Midbrain (tissue), 1 donor: ENCODE measurements around the gene ANGPTL3.
"Not testable (repeated sequence)": the region's sequence is repeated elsewhere in the genome, so short reads cannot be mapped to it uniquely, and the experiment has no call there.

Experiments used
- DNase-seq: peaks from one replicate; lab custom pipeline; 2025; lab: John Stamatoyannopoulos, UW

Gene ANGPTL3

GRCh38 chr1:62597281-62597680 is at the start of gene ANGPTL3:
Gene ANGPTL3, plus strand, starts transcription at chr1:62597520. Its CDS starts 47 bp downstream, at chr1:62597567.
- DNase-seq: no peak

- DNase-seq: no peak
Measured at GRCh38 chr1:62561306-62561705, 36.0 kb upstream of the ANGPTL3 start.

GRCh38 chr1:62567182-62567581 is 30.1 kb upstream of the ANGPTL3 start:
- DNase-seq: not testable (repeated sequence)

GRCh38 chr1:62567926-62568325 is 29.4 kb upstream of the ANGPTL3 start:
- not testable (repeated sequence) for DNase-seq

GRCh38 chr1:62571517-62571916 is 25.8 kb upstream of the ANGPTL3 start:
- not testable (repeated sequence) for DNase-seq

- DNase-seq: no peak
Measured at GRCh38 chr1:62572476-62572875, 24.8 kb upstream of the ANGPTL3 start.

- DNase-seq: no peak
Measured at GRCh38 chr1:62573675-62574074, 23.6 kb upstream of the ANGPTL3 start.

GRCh38 chr1:62585469-62586155 is 11.7 kb upstream of the ANGPTL3 start:
- DNase-seq: no peak

- DNase-seq: no peak
Measured at GRCh38 chr1:62588000-62588399, 9.3 kb upstream of the ANGPTL3 start.

- no peak for DNase-seq
Measured at GRCh38 chr1:62589321-62589720, 8.0 kb upstream of the ANGPTL3 start.

- no peak for DNase-seq
Measured at GRCh38 chr1:62590255-62590969, 6.9 kb upstream of the ANGPTL3 start.

- no peak for DNase-seq
Measured at GRCh38 chr1:62590970-62591368, 6.4 kb upstream of the ANGPTL3 start.

- no peak for DNase-seq
Measured at GRCh38 chr1:62593825-62594394, 3.4 kb upstream of the ANGPTL3 start.

- no peak for DNase-seq
Measured at GRCh38 chr1:62595647-62596046, 1.7 kb upstream of the ANGPTL3 start.

GRCh38 chr1:62599044-62599443 is 1.7 kb downstream of the ANGPTL3 start:
- DNase-seq: no peak

GRCh38 chr1:62601457-62601856 is 4.1 kb downstream of the ANGPTL3 start:
- DNase-seq: no peak

- no peak for DNase-seq
Measured at GRCh38 chr1:62608905-62609304, 11.6 kb downstream of the ANGPTL3 start.

- not testable (repeated sequence) for DNase-seq
Measured at GRCh38 chr1:62610588-62610987, 13.3 kb downstream of the ANGPTL3 start.

GRCh38 chr1:62612770-62613169 is 15.4 kb downstream of the ANGPTL3 start:
- DNase-seq: no peak

GRCh38 chr1:62613325-62613727 is 16.0 kb downstream of the ANGPTL3 start:
- no peak for DNase-seq

GRCh38 chr1:62613890-62614289 is 16.6 kb downstream of the ANGPTL3 start:
- no peak for DNase-seq

- no peak for DNase-seq
Measured at GRCh38 chr1:62621907-62622306, 24.6 kb downstream of the ANGPTL3 start.

- DNase-seq: no peak
Measured at GRCh38 chr1:62625415-62625814, 28.1 kb downstream of the ANGPTL3 start.
